BJ (cell line): ENCODE results near the gene TPRA1. TPM values are rescaled to one million over a fixed set of nuclear protein-coding genes. Genes with fewer than 3 reads are reported as not detected.

Experiments used
- CTCF ChIA-PET: fragments of 350-600 bp; formaldehyde crosslinking; extraction: SDS; loops from one replicate; lab custom pipeline; 2021; ENCODE audit warnings: antibody characterized with exemption, inconsistent platforms; lab: Yijun Ruan, JAX
- POLR2A ChIA-PET: fragments of 300-600 bp; sonication (Branson Sonifier 250); formaldehyde crosslinking; extraction: SDS; loops from one replicate; lab custom pipeline; 2021; ENCODE audit warnings: antibody characterized with exemption; lab: Charles Lee
- DNase-seq: peaks from one replicate; pipeline ENCODE4 v3.0.0-alpha.2; 2011; ENCODE audit warnings: low read depth
- H3K27me3 ChIP-seq: 2 replicates; pipeline ENCODE4 v1.6.0; 2011; ENCODE audit warnings: low read length; ENCODE audit not compliant: control insufficient read depth, insufficient read depth
- H3K36me3 ChIP-seq: 2 replicates; pipeline ENCODE4 v1.5.1; 2011; ENCODE audit warnings: low read length; ENCODE audit not compliant: control insufficient read depth, insufficient read depth
- H3K4me3 ChIP-seq: 2 replicates; pipeline ENCODE4 v1.5.1; 2011; ENCODE audit warnings: low read depth, mild to moderate bottlenecking, control low read depth, low read length
- CTCF ChIP-seq: IDR thresholded peaks from 2 replicates; pipeline ENCODE4 v1.5.1; 2011; ENCODE audit warnings: low read depth, mild to moderate bottlenecking, control low read depth, inconsistent platforms, low read length, moderate library complexity; ENCODE audit not compliant: insufficient read depth
- polyA plus RNA-seq: library from polyadenylated mRNA; depleted of rRNA; stranded (reverse); fragments of >200 nt; gene quantifications from 2 replicates; pipeline ENCODE4 v1.2.3, GENCODE V29; 2011

TPRA1 gene
- polyA plus RNA-seq, 1 experiment = 72.2 TPM

- CTCF ChIA-PET = interaction anchor here (1.1 to 4.7 kb wide), 2 partner anchors 10 to 385 kb away, joined by 3 to 40 read pairs; no protein-coding TSS in a partner anchor
- Histone ChIP-seq H3K36me3 (peaks cover 10% of the 10 kb centered on the region), H3K27me3 (no peaks in the 10 kb centered on the region), H3K4me3 (no peak overlapping the region)
- POLR2A ChIA-PET = no interaction called here
- DNase-seq = no peak
- TF ChIP-seq CTCF = no peak
Observed at GRCh38 chr3:127585163-127585812, 5.2 kb downstream of the TPRA1 start.

- no peaks in the 10 kb centered on the region for H3K27me3 ChIP-seq
- H3K36me3 ChIP-seq = peaks cover 13% of the 10 kb centered on the region
- ChIA-PET POLR2A (no interaction called here), CTCF (interaction anchor here (4.7 kb wide), 1 partner anchor 10 kb away, joined by 40 read pairs; no protein-coding TSS in a partner anchor)
- no peak for TF ChIP-seq CTCF
- no peak for DNase-seq
- no peak overlapping the region for H3K4me3 ChIP-seq
Observed at GRCh38 chr3:127584734-127585133, 5.8 kb downstream of the TPRA1 start.

GRCh38 chr3:127580327-127581060, 10.0 kb downstream of the TPRA1 start:
- CTCF ChIA-PET = no interaction called here
- DNase-seq = no peak
- Histone ChIP-seq H3K27me3 (no peaks in the 10 kb centered on the region), H3K4me3 (no peak overlapping the region), H3K36me3 (peaks cover 33% of the 10 kb centered on the region)
- TF ChIP-seq CTCF = no peak
- POLR2A ChIA-PET = no interaction called here

GRCh38 chr3:127578802-127579201, 11.7 kb downstream of the TPRA1 start:
- H3K4me3 ChIP-seq = no peak overlapping the region
- ChIA-PET POLR2A (no interaction called here), CTCF (interaction anchor here (0.6 kb wide), 1 partner anchor 375 kb away, joined by 3 read pairs; no protein-coding TSS in a partner anchor)
- no peak for TF ChIP-seq CTCF
- no peaks in the 10 kb centered on the region for H3K27me3 ChIP-seq
- peaks cover 40% of the 10 kb centered on the region for H3K36me3 ChIP-seq
- no peak for DNase-seq

GRCh38 chr3:127578168-127578567, 12.4 kb downstream of the TPRA1 start:
- CTCF ChIA-PET = no interaction called here
- Histone ChIP-seq H3K27me3 (no peaks in the 10 kb centered on the region), H3K36me3 (peaks cover 46% of the 10 kb centered on the region), H3K4me3 (no peak overlapping the region)
- TF ChIP-seq CTCF = no peak
- POLR2A ChIA-PET = no interaction called here
- no peak for DNase-seq
